ENCODE results near the gene ZNF280D. TPM values are rescaled to one million over a fixed set of nuclear protein-coding genes. Genes with fewer than 3 reads are reported as not detected.

ZNF280D gene
- total and polyA plus RNA-seq, 2 experiments from 2014 or later, result 2.4 to 13.2 TPM

- Histone ChIP-seq H3K27ac (no peak overlapping the region), H3K4me1 (ENCODE audit: low read depth) (no peaks in the 10 kb centered on the region), H3K4me3 (no peak overlapping the region), H3K9me3 (ENCODE audit: low read depth) (no peaks in the 10 kb centered on the region), H3K27me3 (no peaks in the 10 kb centered on the region), H3K36me3 (no peaks in the 10 kb centered on the region)
- TF ChIP-seq CTCF (IDR thresholded peaks at IDR 0.05; ENCODE audit: low read depth, low read length), result no peak
- DNase-seq (ENCODE audit: low read depth in 1 of 2, low spot score in 1 of 2), result no peak
Measured at GRCh38 chr15:56675930-56676329, 57.4 kb downstream of the ZNF280D start.

GRCh38 chr15:56674857-56675256 is 58.5 kb downstream of the ZNF280D start:
- H3K4me1 ChIP-seq (ENCODE audit: low read depth), result no peaks in the 10 kb centered on the region
- TF ChIP-seq CTCF (IDR thresholded peaks at IDR 0.05; ENCODE audit: low read depth, low read length), result no peak
- no peak for DNase-seq (ENCODE audit: low read depth in 1 of 2, low spot score in 1 of 2)
- H3K4me3 ChIP-seq, result no peak overlapping the region
- H3K9me3 ChIP-seq (ENCODE audit: low read depth), result no peaks in the 10 kb centered on the region
- H3K27me3 ChIP-seq, result no peaks in the 10 kb centered on the region
- H3K36me3 ChIP-seq, result no peaks in the 10 kb centered on the region
- no peak overlapping the region for H3K27ac ChIP-seq

GRCh38 chr15:56672721-56673120 is 60.6 kb downstream of the ZNF280D start:
- H3K4me1 ChIP-seq (ENCODE audit: low read depth), result no peaks in the 10 kb centered on the region
- H3K9me3 ChIP-seq (ENCODE audit: low read depth), result no peaks in the 10 kb centered on the region
- TF ChIP-seq CTCF (IDR thresholded peaks at IDR 0.05; ENCODE audit: low read depth, low read length), result no peak
- no peaks in the 10 kb centered on the region for H3K27me3 ChIP-seq
- peak in 1 of 2 donors; percentile 49 for DNase-seq (ENCODE audit: low read depth in 1 of 2, low spot score in 1 of 2)
- H3K4me3 ChIP-seq, result no peak overlapping the region
- H3K36me3 ChIP-seq, result no peaks in the 10 kb centered on the region
- no peak overlapping the region for H3K27ac ChIP-seq

GRCh38 chr15:56667517-56667916 is 65.8 kb downstream of the ZNF280D start:
- H3K4me3 ChIP-seq, result no peak overlapping the region
- no peak overlapping the region for H3K27ac ChIP-seq
- peaks cover 3% of the 10 kb centered on the region for H3K36me3 ChIP-seq
- no peaks in the 10 kb centered on the region for H3K9me3 ChIP-seq (ENCODE audit: low read depth)
- H3K4me1 ChIP-seq (ENCODE audit: low read depth), result no peaks in the 10 kb centered on the region
- TF ChIP-seq CTCF (IDR thresholded peaks at IDR 0.05; ENCODE audit: low read depth, low read length), result no peak
- no peaks in the 10 kb centered on the region for H3K27me3 ChIP-seq
- no peak for DNase-seq (ENCODE audit: low read depth in 1 of 2, low spot score in 1 of 2)

- no peak overlapping the region for H3K4me3 ChIP-seq
- TF ChIP-seq CTCF (IDR thresholded peaks at IDR 0.05; ENCODE audit: low read depth, low read length), result no peak
- H3K9me3 ChIP-seq (ENCODE audit: low read depth), result no peaks in the 10 kb centered on the region
Measured at GRCh38 chr15:56660943-56661342, 72.4 kb downstream of the ZNF280D start.

GRCh38 chr15:56659197-56659596 is 74.1 kb downstream of the ZNF280D start:
- peaks cover 2% of the 10 kb centered on the region for H3K4me1 ChIP-seq (ENCODE audit: low read depth)
- no peaks in the 10 kb centered on the region for H3K36me3 ChIP-seq
- no peaks in the 10 kb centered on the region for H3K27me3 ChIP-seq
- no peak for DNase-seq (ENCODE audit: low read depth in 1 of 2, low spot score in 1 of 2)
- no peak overlapping the region for H3K27ac ChIP-seq
- no peaks in the 10 kb centered on the region for H3K9me3 ChIP-seq (ENCODE audit: low read depth)
- no peak overlapping the region for H3K4me3 ChIP-seq
- no peak for TF ChIP-seq CTCF (IDR thresholded peaks at IDR 0.05; ENCODE audit: low read depth, low read length)

More at GRCh38 chr15:56660943-56661342, 72.4 kb downstream of the ZNF280D start:
- no peak overlapping the region for H3K27ac ChIP-seq
- no peaks in the 10 kb centered on the region for H3K27me3 ChIP-seq
- no peak for DNase-seq (ENCODE audit: low read depth in 1 of 2, low spot score in 1 of 2)
- no peaks in the 10 kb centered on the region for H3K36me3 ChIP-seq
- no peaks in the 10 kb centered on the region for H3K4me1 ChIP-seq (ENCODE audit: low read depth)

Measured in cardiac muscle cell (in vitro differentiated cells and primary cell).